ENCODE results near the gene DIAPH3.
"Not testable (repeated sequence)": the region's sequence is repeated elsewhere in the genome, so short reads cannot be mapped to it uniquely, and the experiment has no call there.

Gene DIAPH3

DNA sequence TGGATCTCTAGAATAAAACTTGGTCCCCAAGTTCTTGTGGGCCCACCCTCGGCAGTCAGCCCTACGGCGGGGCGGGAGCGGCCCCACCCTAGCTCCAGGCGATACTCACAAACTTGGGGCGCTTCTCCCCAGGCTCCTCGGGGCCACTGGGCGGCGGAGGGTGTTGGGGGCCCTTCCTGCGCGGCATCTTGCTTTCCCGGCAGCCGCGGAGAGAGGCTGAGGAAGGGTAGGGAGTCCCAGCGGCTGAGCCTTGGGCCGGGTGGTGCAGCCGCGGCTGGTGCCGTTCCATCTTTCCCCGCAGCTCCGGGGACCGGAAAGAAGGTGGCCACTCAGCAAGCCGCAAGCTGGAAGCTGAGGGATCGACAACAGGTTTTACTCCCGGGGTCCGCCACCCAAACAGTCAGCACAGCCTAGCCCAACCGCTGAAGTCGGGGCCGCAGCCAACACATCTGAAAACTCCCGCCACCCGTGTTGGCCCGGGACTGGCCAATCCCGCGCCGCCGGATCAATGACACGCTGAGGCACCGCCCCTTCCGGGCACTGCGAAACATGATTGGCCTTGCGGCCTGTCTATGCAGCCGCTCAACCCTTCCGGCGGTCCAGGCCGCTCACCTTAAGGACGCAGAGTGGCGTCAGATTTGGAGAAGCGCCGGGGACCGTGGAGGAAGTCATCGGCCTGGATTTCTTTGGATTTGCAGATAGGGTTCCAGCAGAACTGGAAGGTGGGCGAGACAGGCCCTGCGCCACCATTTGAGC lies at the start of gene DIAPH3:
DIAPH3 (minus strand) TSS at position 451 of the 756 bp plus-strand sequence; CDS start at position 289, 162 bp downstream.
- DNase-seq, result peak; percentile 93

DNA sequence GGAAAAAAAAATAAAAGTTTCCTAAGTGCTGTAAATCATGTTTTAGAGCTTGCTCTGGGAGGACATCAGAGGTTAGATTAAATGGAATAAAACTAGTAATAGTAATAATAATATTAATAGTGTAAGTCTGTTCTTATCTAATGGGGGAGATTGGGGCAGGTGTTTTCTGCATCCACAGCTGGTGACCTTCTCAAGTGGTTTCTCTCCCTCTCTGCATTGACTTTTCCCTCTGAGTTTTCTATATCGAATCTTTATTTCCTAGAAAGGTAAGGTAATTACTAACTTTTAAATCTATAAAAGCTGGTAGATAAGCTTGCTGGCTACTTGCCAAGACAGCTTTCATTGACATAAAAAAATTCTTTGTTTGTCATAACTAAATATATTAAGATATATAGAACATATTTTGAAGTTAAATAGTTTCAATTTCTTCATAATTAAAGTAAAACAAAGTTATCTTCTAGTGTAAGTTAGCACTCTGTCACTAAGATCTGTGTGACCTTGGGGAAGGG lies 49.6 kb upstream of the DIAPH3 start:
- DNase-seq, result no peak

DNA sequence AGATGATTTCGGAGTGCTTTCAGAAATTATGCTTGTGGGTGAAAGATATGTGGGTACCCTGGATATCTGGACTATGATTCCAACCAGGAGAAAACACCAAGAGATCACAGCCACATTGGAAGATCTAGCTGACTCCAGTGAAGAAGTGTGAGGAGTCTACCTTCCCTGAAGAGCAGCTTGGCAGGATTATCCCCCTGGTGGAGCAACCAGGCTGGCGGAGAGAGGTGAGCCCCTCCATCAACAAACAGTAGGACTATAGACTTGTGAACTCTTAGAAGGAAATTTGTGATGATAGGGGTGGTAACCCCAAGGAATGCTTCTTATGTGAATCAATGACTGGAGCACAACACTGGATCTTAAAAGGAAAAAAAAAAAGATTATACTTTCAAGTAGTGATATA lies 47.8 kb upstream of the DIAPH3 start:
- DNase-seq, result no peak

GRCh38 chr13:60210510-60211330 lies 47.0 kb upstream of the DIAPH3 start:
- DNase-seq, result no peak

DNA sequence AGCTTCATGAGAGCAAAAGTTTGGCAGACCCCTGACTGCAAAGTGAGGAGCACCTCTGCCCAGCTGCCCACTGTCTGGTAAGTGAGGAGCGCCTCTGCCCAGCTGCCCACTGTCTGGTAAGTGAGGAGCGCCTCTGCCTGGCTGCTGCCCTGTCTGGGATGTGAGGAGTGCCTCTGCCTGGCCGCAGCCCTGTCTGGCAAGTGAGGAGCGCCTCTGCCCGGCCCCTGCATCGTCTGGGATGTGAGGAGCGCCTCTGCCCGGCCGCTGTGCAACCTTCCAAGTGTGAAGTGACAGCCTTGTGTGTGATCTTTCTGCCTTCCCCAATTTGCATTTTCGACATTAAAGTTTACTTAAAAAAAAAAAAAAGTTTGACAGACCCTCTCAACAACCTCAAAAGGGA lies 41.8 kb upstream of the DIAPH3 start:
- not testable (repeated sequence) for DNase-seq

DNA sequence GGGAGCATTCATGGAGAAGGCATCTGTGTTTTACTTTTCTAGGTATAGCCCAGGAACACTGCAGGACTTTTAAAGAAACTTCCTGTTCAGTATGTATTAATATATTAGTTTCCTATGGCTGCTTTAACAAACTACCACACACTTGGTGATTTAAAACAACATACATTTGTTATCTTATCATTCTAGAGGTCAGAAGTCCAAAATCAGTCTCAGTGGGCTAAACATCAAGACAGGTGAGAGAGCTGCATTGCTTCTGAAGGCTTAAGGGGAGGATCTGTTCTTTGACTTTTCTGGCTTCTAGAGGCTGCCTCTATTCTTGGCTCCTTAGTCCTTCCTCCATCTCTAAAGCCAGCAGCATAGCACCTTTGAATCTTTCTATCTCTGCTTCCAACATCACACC lies 37.6 kb upstream of the DIAPH3 start:
- no peak for DNase-seq

DNA sequence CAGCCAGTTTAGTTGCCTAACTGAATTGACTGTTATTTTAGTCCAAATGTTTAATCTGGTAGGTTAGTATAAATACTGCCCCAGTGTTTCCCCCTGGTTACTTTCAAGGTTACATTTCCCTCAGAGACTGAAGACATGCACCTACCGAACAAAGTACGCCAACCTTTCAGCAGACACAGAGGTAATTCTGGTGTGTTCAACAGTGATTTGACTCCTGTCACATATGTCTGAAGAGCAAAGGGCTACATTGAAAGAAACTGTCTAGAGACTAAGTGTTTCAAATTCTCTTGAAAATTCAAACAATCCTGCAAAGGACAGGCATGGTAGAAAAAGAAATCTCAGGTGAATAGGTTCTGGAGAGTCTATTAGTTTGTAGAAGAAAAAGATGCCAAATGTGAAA lies 32.2 kb upstream of the DIAPH3 start:
- DNase-seq, result not testable (repeated sequence)

DNA sequence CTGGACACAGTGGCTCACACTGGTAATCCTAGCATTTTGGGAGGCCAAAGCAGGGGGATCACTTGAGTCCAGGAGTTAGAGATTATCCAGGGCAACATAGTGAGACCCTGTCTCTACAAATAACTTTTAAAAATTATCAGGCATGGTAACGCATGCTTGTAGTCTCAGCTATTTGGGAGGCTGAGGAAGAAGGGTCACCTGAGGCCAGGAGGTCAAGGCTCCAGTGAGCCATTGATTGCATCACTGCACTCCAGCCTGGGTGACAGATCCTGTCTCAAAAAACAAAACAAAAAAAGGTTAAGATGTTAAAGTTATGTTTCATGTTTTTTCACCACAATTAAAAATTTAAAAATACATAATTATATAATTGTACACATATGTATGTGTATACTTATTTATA lies 19.2 kb upstream of the DIAPH3 start:
- no peak for DNase-seq

GRCh38 chr13:60178327-60178726 lies 14.6 kb upstream of the DIAPH3 start:
- DNase-seq, result no peak

DNA sequence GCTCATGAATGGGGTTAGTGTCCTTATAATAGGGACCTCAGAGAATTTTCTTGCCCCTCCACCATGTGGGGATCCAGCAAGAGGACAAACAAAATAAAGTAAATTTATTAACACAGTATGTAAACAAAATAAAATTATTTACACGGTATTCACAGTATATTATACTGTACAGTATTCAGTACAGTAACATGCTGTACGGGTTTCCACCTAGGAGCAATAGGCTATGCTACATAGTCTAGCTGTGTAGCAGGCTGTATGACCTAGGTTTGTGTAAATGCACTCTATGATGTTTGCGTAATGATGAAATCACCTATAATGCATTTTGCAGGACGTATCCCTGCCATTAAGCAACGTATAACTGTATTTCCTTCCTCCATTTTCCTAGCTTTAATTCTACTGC lies 11.8 kb upstream of the DIAPH3 start:
- no peak for DNase-seq

GRCh38 chr13:60174113-60174512 lies 10.4 kb upstream of the DIAPH3 start:
- DNase-seq, result no peak

- no peak for DNase-seq
Measured at GRCh38 chr13:60172111-60172510, 8.4 kb upstream of the DIAPH3 start.

- DNase-seq, result no peak
Measured at GRCh38 chr13:60170414-60170813, 6.7 kb upstream of the DIAPH3 start.

GRCh38 chr13:60169239-60170031 lies 5.7 kb upstream of the DIAPH3 start:
- DNase-seq, result no peak

DNA sequence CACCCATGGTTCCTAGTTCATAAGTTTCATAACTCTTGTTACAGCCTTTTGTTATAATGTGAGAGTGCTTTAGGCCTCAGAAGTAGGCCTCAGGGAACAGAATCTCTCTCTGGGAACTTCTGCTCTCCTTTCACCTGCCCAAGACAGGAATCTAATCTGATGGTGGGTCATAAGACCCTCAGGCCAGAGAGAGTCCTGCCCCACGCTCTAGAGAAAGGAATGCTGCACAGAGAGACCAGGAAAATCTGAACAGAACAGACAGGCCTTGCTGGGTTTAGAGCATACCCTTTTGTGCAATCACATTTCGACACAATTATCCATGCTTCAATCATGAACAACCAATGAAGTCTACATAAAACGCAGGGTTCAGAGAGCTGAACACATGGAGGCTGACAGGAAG lies 3.4 kb upstream of the DIAPH3 start:
- no peak for DNase-seq

GRCh38 chr13:60165391-60166099 lies 1.8 kb upstream of the DIAPH3 start:
- DNase-seq, result no peak

GRCh38 chr13:60164234-60164889 lies 634 bp upstream of the DIAPH3 start:
- DNase-seq, result no peak

- no peak for DNase-seq
Measured at GRCh38 chr13:60162096-60162495, 1.6 kb downstream of the DIAPH3 start.

GRCh38 chr13:60158321-60158801 lies 5.4 kb downstream of the DIAPH3 start:
- DNase-seq, result no peak

DNA sequence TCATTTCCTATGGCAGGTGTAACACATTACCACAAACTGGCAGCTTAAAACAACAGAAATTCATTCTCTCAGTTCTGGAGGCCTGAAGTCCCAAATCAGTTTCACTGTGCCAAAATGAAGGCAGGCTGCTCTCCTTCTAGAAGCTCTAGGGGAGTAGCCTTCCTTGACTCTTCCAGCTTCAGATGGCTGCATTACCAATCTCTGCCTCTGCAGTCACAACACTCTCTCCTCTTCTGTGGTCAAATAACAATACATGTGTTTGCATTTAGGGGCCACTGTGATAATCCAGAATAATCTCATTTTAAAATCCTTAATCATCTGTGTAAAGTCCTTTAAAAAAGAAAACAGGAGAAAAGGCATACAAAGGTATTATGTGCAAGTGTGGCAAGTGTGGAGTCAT lies 7.8 kb downstream of the DIAPH3 start:
- no peak for DNase-seq

- no peak for DNase-seq
Measured at GRCh38 chr13:60152904-60153303, 10.8 kb downstream of the DIAPH3 start.

DNA sequence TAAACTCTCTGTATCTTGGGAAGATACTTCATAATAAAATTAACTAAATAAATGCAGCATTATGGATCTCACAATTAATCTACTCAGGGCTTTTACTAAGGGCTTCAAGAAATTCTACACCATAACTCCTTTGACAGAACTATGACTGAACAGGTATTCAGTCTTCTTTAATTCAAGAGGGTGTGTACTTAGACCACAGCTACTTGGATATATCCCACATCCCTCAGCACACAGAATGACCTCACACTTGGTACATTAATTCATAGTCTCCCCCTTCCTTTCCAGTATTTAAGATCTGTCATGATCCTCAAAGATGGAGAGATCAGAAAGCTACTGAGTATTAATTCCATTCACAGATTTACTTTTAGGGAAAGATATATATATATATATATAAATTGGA lies 11.6 kb downstream of the DIAPH3 start:
- no peak for DNase-seq

Data from CD4-positive, alpha-beta T cell treated with Interleukin-12 subunit alpha and Interleukin-12 subunit beta, for 1 hour (primary cell).